NCI-H2107 (cell line): Measurements from ENCODE around the gene PTPN9.
"Not testable (repeated sequence)": the region's sequence is repeated elsewhere in the genome, so short reads cannot be mapped to it uniquely, and the experiment has no call there.

Experiments
- DNase-seq: peaks from one replicate; lab custom pipeline; 2025; lab: John Stamatoyannopoulos, UW

Gene PTPN9

DNA sequence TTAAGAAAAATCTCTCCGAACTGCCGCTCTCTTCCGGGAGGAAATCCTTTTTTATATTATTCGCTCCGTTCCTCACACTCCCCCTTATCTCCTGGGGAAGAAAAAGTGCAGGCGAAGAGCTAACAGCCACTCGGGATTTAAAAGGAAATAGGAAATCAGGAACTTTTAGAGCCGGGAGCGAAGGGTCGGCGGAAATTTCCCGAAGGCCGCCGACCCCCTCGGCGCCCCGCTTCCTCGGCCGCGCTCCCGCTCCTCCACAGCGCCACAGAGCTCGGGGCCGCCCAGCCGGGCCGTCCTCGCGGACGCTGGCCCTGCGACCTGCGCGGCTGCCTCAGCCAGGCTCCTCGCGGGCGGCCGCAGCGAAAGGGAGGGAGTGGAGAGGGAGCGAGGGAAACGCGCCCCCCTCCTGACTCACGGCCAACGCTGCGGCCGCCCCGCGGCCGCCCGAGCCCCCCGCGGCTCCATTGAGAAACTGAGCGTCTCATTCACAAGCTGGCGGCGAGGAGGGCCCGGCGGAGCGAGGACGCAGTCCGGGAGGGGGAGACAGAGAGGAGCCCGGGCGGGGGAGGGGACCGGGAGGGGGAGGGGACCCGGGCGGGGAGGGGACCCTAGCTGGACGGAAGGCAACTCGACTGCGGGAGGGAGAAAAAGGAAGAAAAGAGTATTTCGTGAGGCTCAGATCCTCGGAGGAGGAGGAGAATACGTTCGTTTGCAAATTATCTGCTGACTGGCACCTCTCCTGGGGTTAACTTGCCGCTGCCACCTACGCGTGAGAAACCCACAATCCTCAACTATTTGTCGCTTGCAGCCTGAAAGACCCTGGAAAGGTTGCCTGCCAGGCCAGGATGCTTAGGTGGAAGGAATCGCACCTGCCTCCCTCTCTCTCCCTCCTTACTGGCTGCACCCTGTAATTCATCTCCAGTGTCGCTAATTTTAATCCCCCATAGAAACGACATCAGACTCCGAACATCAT lies at the start of gene PTPN9:
PTPN9 (minus strand) TSS at position 368 of the 973 bp plus-strand sequence. CDS start 539 bp downstream, outside the sequence.
- DNase-seq, result peak; percentile 13

- peak; percentile 53 for DNase-seq
Observed at GRCh38 chr15:75625542-75626347, 46.6 kb upstream of the PTPN9 start, which contains the start of gene SNUPN. Gene SNUPN, minus strand, starts transcription at chr15:75625725. Its CDS starts 4,674 bp downstream, at chr15:75621051.

DNA sequence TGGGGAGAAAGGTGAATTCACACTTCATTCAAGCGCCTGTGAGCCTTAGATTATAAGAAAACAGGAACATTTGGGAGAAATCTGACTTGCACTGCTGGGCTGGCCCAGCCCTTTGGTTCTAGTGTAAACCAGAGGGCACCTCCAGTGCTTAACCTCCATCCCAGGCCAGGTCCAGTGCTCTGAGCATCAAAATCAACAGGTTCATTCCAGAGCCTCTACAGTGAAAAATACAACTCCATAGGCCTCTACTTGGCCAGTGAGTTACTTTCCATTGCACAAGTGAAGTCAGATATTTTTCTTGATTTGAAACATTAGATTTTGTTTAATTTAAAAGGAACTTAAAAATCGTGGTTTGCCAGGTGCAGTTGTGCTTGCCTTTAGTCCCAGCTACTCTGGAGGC lies 43.4 kb upstream of the PTPN9 start:
- no peak for DNase-seq

- no peak for DNase-seq
Observed at GRCh38 chr15:75620841-75621391, 41.8 kb upstream of the PTPN9 start.

DNA sequence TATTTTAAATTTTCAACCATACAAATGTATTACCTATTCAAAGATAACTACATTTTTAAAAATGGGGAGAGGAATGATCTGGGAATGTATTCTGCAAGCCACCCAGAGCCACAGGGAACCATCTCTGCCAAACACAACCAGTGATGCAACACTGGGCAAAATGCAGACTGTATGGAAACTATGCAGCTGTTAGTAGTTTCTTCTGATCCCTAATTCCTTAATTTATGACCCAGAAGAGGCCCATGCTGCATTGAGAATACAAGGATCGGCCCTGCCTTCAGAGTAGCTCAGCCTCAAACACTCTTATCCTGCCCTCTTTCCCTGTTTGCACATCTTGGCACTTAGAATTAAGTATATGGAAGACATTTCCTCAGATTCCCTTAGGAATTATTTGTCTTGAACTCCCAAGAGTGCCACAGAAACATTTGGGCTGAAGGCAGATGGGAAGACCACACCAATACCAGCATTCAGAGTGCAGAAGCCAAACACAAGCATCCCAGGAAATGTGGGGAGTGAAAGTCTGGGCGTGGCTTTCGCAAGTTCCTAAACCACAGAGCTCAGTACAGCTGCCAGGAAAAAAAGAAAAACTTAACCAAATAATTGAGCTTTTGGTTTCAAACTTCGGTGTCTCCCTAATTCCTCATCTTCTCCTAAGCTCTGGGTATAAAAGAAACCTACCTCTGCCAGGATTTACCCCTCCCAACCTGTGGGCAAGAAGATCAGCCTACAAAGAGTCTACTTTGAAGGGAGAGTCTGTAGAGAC lies 41.1 kb upstream of the PTPN9 start:
- DNase-seq, result no peak

- DNase-seq, result no peak
Observed at GRCh38 chr15:75616766-75617165, 37.7 kb upstream of the PTPN9 start.

- DNase-seq, result no peak
Observed at GRCh38 chr15:75606711-75607699, 27.9 kb upstream of the PTPN9 start.

DNA sequence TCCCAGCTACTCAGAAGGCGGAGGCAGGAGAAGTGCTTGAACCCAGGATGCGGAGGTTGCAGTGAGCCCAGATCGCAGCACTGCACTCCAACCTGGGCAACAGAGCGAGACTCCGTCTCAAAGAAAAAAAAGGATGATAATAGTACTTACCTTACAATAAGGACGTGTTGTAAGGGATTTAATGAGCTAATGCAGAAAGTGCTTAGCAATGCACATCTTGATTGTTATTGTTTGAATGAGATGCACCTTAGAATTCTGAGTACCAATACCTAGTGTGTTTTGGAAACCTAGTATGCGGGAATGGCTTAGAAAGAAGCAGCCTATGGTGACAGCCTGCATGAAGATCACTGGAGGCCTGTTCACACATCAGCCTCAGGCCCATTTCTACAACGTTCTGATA lies 26.9 kb upstream of the PTPN9 start:
- no peak for DNase-seq

- no peak for DNase-seq
Observed at GRCh38 chr15:75599401-75599800, 20.3 kb upstream of the PTPN9 start.

DNA sequence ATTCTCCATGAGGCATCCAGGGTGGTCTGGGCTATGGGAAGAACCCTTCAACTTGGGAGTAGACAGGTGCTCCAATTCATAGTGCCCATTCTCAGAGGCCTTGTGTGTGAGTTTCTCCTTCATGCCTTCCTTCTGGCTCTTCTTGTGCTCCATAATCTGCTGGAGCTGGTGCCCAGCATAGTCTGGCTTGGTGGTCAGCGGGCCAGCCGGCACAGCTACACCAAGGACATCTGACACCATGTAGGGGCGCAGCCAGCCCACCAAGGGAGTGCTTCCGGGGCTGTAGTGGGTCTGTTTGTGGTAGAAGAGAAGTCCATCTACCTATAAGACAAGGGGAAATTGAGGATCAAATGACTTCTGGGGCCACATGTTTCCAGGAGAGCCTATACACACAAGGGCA lies 19.2 kb upstream of the PTPN9 start:
- no peak for DNase-seq

DNA sequence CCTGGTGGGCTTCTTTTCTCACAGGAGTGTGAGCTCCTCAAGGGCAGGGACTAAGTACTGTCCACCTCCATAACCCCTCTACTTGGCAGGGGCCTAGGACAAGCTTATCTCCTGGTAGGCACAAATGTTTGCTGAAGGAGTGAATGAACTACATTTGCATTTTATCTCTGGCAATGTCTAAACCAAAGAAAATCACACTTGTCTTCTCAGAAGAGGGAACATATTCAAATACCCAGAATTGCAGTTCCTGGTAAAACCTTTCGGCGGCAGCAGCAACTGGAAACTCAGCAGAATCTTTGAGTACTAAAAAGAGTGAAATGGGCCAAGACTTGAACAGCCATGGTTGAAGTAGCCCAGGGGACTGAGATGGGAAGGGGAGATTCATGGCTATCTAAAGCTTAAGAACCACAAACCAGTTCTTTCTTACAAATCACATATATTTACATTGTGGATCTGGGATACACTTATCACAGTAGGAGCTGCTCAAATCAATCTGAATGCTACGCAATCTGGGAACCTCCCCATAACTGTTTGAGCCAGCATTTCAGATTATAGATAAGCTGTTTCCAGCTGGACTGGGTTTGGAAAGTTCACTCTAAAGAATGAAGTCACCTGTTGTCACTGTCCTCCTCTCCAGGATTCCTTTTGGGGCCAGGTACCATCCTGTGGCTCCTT lies 18.7 kb upstream of the PTPN9 start:
- no peak for DNase-seq

DNA sequence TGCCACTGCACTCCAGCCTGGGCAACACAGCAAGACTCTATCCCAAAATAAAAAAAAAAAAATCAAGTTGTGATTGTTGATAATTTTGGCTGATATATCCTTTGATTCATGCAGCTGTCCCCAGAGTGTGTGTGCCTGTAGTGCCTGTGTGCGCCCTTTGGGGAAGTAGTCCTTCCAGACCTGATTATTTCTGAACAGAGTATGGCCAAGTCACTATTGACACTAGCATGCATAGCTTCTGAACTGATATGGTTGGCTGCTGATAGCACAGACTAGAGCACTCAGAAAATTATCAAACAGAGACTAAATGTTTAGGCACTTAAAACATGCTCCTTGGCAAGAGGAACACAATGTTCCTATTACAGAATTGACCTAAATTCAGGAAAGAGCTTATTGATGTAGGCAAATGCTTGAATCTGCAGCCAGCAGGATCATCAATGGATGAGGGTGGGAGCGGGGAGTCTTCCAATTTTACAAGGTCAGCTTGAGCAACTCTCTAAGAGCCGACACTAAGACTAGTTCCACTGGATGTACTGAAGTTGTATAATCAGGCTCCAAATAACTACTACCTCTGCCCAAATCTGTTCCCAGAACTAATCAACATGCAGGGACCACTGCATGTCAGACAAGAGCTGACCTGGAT lies 17.7 kb upstream of the PTPN9 start:
- no peak for DNase-seq

GRCh38 chr15:75594276-75594675 lies 15.2 kb upstream of the PTPN9 start:
- no peak for DNase-seq

GRCh38 chr15:75591655-75592364 lies 12.7 kb upstream of the PTPN9 start:
- no peak for DNase-seq

DNA sequence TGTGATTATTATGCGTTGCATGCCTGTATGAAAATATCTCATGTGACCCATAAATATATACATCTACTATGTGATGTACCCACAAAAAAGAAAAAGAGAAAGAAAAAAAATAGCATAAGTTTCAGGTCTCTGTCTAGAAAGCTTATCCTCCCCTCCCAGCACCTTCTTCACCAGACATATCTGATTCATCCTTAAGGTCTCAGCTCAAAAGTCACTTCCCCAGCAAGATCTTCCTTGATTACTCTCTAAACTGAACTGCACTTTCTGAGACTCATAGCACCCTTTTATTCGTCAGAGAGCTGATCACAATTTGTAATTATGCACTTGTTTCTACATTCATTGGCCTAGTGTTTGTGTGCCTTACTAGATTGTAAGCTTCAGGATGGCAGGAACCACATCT lies 11.1 kb upstream of the PTPN9 start:
- no peak for DNase-seq

DNA sequence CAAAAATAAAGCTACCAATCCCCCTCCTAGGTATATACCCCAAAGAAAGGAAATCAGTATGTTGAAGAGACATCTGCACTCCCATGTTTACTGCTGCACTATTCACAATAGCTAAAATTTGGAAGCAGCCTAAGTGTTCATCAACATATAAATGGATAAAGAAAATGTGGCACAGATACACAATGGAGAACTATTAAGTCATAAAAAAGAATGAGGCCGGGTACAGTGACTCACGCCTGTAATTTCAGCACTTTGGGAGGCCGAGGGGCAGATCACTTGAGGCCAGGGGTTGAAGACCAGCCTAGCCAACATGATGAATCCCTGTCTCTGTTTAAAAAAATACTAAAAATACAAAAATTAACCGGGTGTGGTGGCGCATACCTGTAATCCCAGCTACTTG lies 10.0 kb upstream of the PTPN9 start:
- no peak for DNase-seq

DNA sequence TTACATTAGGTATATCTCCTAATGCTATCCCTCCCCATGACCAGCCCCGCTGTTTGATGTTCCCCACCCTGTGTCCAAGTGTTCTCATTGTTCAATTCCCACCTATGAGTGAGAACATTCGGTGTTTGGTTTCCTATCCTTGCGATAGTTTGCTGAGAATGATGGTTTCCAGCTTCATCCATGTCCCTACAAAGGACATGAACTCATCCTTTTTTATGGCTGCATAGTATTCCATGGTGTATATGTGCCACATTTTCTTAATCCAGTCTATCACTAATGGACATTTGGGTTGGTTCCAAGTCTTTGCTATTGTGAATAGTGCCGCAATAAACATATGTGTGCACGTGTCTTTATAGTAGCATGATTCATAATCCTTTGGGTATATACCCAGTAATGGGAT lies 7.3 kb upstream of the PTPN9 start:
- DNase-seq, result not testable (repeated sequence)

- DNase-seq, result no peak
Observed at GRCh38 chr15:75584121-75584520, 5.0 kb upstream of the PTPN9 start.

DNA sequence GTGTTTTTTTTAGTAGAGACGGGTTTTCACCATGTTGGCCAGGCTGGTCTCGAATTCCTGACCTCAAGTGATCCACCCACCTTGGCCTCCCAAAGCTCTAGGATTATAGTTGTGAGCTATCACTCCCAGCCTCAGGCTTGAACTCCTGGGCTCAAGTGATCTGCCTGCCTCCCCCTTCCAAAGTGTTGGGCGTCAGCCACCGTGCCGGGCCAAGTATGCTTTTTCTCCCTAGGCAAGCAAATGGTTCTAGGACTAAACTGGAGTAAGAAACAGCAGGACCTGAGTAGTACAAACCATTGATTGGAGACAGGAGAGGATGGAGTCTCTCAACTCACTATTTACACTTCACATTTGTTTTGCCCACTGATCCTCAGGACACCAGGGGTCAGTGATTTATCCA lies 4.6 kb upstream of the PTPN9 start:
- no peak for DNase-seq
